Progenitor cell of endocrine pancreas (in vitro differentiated cells): ENCODE measurements around the gene SNTG2. TPM values are rescaled to one million over a fixed set of nuclear protein-coding genes. Genes with fewer than 3 reads are reported as not detected.
"Not testable (repeated sequence)": the region's sequence is repeated elsewhere in the genome, so short reads cannot be mapped to it uniquely, and the experiment has no call there.

Experiments used
- DNase-seq: peaks from one replicate; pipeline ENCODE4 v3.0.0; 2021; ENCODE audit warnings: low spot score; ENCODE audit not compliant: unreplicated experiment
- H3K27ac Mint-ChIP-seq: 2 replicates; pipeline ENCODE4 v1.8.0; 2021; ENCODE audit warnings: mild to moderate bottlenecking, moderate library complexity, mixed read lengths
- H3K27me3 Mint-ChIP-seq: 2 replicates; pipeline ENCODE4 v1.8.0; 2021; ENCODE audit warnings: mixed read lengths
- H3K36me3 Mint-ChIP-seq: 2 replicates; pipeline ENCODE4 v1.8.0; 2022; ENCODE audit warnings: mixed read lengths; ENCODE audit not compliant: insufficient read depth
- H3K4me1 Mint-ChIP-seq: 2 replicates; pipeline ENCODE4 v1.8.0; 2021; ENCODE audit warnings: low read depth, mixed read lengths
- H3K4me3 Mint-ChIP-seq: 2 replicates; pipeline ENCODE4 v1.8.0; 2021; ENCODE audit warnings: low read depth, mild to moderate bottlenecking, moderate library complexity, mixed read lengths
- H3K9me3 Mint-ChIP-seq: 2 replicates; pipeline ENCODE4 v1.8.0; 2021; ENCODE audit warnings: low read depth, mixed read lengths
- CTCF ChIP-seq: fragments of 200-600 bp; sonication (generic); IDR thresholded peaks from one replicate; pipeline ENCODE4 v1.5.0; 2021; ENCODE audit warnings: antibody characterized with exemption, mild to moderate bottlenecking; ENCODE audit not compliant: unreplicated experiment
- total RNA-seq: library from RNA; stranded (reverse); gene quantifications from 2 replicates; pipeline ENCODE4 v1.2.1, GENCODE V29; 2021

The SNTG2 gene
- total RNA-seq, 1 donor from 2014 or later = 0.50 TPM

- H3K27me3 Mint-ChIP-seq = peaks cover 26% of the 10 kb centered on the region
- no peak overlapping the region for H3K4me3 Mint-ChIP-seq
- TF ChIP-seq CTCF = no peak
- H3K9me3 Mint-ChIP-seq = peaks cover 8% of the 10 kb centered on the region
- no peak for DNase-seq
- no peak overlapping the region for H3K27ac Mint-ChIP-seq
- no peaks in the 10 kb centered on the region for H3K36me3 Mint-ChIP-seq
- no peaks in the 10 kb centered on the region for H3K4me1 Mint-ChIP-seq
Observed at GRCh38 chr2:905091-905832, 45.4 kb upstream of the SNTG2 start.

GRCh38 chr2:905833-906140, 44.9 kb upstream of the SNTG2 start:
- no peak for DNase-seq
- Mint-ChIP-seq H3K36me3 (no peaks in the 10 kb centered on the region), H3K27me3 (peaks cover 30% of the 10 kb centered on the region), H3K4me3 (no peak overlapping the region), H3K4me1 (no peaks in the 10 kb centered on the region), H3K27ac (no peak overlapping the region), H3K9me3 (peaks cover 8% of the 10 kb centered on the region)
- no peak for TF ChIP-seq CTCF

DNA sequence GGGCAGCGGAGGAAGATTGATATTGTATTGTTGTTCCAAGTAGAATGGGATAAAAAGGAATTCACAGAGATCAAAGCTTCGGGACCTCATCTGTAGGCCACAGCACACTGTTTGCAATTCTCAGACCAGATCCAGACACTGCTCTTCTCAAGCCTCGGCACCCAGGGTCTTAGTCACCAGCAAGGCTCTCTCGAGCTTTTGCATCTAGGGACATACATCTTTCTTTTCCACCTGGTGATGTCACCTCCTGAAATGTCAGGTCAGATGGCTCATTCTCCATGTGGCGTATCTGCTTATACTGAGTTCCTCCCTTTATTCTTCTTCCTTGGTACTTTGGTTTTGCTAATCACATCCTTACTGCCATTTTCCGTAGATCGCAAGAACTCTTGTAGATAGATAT, 42.9 kb upstream of the SNTG2 start:
- Mint-ChIP-seq H3K27me3 (peaks cover 33% of the 10 kb centered on the region), H3K4me1 (no peaks in the 10 kb centered on the region), H3K36me3 (no peaks in the 10 kb centered on the region), H3K4me3 (no peak overlapping the region), H3K27ac (no peak overlapping the region), H3K9me3 (peaks cover 4% of the 10 kb centered on the region)
- DNase-seq = no peak
- TF ChIP-seq CTCF = no peak

- no peak for TF ChIP-seq CTCF
- Mint-ChIP-seq H3K36me3 (no peaks in the 10 kb centered on the region), H3K9me3 (no peaks in the 10 kb centered on the region), H3K4me1 (no peaks in the 10 kb centered on the region), H3K27ac (no peak overlapping the region), H3K4me3 (no peak overlapping the region), H3K27me3 (peaks cover 33% of the 10 kb centered on the region)
- DNase-seq = no peak
Observed at GRCh38 chr2:908568-908967, 42.1 kb upstream of the SNTG2 start.

DNA sequence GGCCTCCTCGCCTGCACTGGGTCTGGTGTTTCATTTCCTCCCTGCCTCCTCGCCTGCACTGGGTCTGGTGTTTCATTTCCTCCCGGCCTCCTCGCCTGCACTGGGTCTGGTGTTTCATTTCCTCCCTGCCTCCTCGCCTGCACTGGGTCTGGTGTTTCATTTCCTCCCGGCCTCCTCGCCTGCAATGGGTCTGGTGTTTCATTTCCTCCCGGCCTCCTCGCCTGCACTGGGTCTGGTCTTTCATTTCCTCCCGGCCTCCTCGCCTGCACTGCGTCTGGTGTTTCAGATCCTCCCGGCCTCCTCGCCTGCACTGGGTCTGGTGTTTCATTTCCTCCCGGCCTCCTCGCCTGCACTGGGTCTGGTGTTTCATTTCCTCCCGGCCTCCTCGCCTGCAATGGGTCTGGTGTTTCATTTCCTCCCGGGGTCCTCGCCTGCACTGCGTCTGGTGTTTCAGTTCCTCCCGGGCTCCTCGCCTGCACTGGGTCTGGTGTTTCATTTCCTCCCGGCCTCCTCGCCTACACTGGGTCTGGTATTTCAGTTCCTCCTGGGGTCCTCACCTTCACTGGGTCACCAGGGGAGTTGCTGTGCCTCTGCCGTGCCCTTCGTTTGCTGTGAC, 40.8 kb upstream of the SNTG2 start:
- not testable (repeated sequence) for DNase-seq

DNA sequence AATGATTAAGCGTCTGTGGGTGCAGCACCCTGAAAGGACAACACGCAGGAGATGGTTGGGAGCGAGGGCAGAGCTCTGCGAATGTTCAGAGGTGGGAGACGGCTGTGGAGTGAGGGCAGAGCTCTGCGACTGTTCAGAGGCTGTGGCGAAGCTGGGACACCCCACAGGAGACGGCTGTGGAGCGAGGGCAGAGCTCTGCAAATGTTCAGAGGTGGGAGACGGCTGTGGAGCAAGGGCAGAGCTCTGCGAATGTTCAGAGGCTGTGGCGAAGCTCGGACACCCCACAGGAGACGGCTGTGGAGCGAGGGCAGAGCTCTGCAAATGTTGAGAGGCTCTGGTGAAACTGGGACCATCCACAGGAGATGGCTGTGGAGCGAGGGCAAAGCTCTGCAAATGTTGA, 40.0 kb upstream of the SNTG2 start:
- Mint-ChIP-seq H3K36me3 (no peaks in the 10 kb centered on the region), H3K9me3 (no peaks in the 10 kb centered on the region), H3K4me1 (no peaks in the 10 kb centered on the region), H3K4me3 (no peak overlapping the region), H3K27ac (no peak overlapping the region), H3K27me3 (peaks cover 25% of the 10 kb centered on the region)
- no peak for TF ChIP-seq CTCF
- DNase-seq = no peak

More for the DNA sequence above, 40.8 kb upstream of the SNTG2 start:
- not testable (repeated sequence) for H3K4me3 Mint-ChIP-seq, H3K36me3 Mint-ChIP-seq, H3K4me1 Mint-ChIP-seq, H3K9me3 Mint-ChIP-seq, H3K27ac Mint-ChIP-seq
- H3K27me3 Mint-ChIP-seq = peaks cover 29% of the 10 kb centered on the region
